ENCODE measurements around the gene NSUN2.

- TF ChIP-seq CTCF (IDR thresholded peaks at IDR 0.05; ENCODE audit: low read length) (no peak), EZH2 (optimal IDR thresholded peaks at IDR 0.05; ENCODE audit: low read depth, low read length) (no peak)
Measured at GRCh38 chr5:6568383-6568782, 64.5 kb downstream of the NSUN2 start.
